Measurements from ENCODE around the gene ASIP. TPM values are rescaled to one million over a fixed set of nuclear protein-coding genes. Genes with fewer than 3 reads are reported as not detected.

Gene ASIP
- total RNA-seq, 1 donor from 2014 or later = not detected

DNA sequence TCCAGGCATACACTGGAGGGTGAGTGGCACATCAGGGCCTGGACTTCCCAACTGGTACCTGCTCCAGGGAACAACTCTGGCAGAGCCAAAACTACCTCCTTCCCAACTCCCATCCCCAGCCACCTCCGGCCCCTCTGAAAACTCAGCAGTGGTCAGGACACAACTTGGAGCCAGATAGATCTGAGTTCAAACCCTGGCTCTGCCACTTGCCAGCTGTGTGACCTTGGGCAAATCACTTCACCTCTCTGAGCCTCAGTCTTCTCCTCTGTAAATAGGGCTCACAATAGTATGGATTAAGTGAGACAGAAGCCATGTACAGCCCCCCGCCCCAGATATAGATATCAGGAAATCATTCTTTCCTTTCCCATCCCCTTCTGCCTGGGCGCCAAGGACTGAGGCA is 51.3 kb downstream of the ASIP start:
- H3K27me3 Mint-ChIP-seq (ENCODE audit: low read depth, unreplicated experiment) = no peaks in the 10 kb centered on the region
- Histone ChIP-seq H3K9me3 (ENCODE audit: insufficient read depth, low read depth, low read length) (no peaks in the 10 kb centered on the region), H3K27me3 (ENCODE audit: insufficient read depth, low read length) (no peaks in the 10 kb centered on the region), H4K20me1 (ENCODE audit: insufficient read depth, low read length) (peaks cover 48% of the 10 kb centered on the region), H3K9ac (ENCODE audit: low read length) (no peak overlapping the region), H3K79me2 (ENCODE audit: insufficient read depth, low read length) (peaks cover 20% of the 10 kb centered on the region), H3K36me3 (ENCODE audit: insufficient read depth, low read length) (peaks cover 6% of the 10 kb centered on the region), H2AFZ (ENCODE audit: low read depth, low read length) (no peak overlapping the region), H3K4me2 (ENCODE audit: low read length) (no peak overlapping the region), H3K4me3 (ENCODE audit: insufficient read depth, low read depth, low read length) (no peak overlapping the region), H3K4me1 (ENCODE audit: insufficient read depth, low read length) (no peaks in the 10 kb centered on the region), H3K27ac (ENCODE audit: low read depth, low read length) (no peak overlapping the region)
- FAIRE-seq (no peak), DNase-seq (ENCODE audit: low read depth) (no peak)
- H3K4me3 Mint-ChIP-seq (ENCODE audit: unreplicated experiment) = no peak overlapping the region
- no peak overlapping the region for H3K27ac Mint-ChIP-seq (ENCODE audit: unreplicated experiment)
- peaks cover 1% of the 10 kb centered on the region for H3K4me1 Mint-ChIP-seq (ENCODE audit: low read depth, unreplicated experiment)
- no peak for TF ChIP-seq EZH2 (IDR thresholded peaks at IDR 0.05; ENCODE audit: insufficient read depth, low read length)
- TF ChIP-seq, protein P1, sequence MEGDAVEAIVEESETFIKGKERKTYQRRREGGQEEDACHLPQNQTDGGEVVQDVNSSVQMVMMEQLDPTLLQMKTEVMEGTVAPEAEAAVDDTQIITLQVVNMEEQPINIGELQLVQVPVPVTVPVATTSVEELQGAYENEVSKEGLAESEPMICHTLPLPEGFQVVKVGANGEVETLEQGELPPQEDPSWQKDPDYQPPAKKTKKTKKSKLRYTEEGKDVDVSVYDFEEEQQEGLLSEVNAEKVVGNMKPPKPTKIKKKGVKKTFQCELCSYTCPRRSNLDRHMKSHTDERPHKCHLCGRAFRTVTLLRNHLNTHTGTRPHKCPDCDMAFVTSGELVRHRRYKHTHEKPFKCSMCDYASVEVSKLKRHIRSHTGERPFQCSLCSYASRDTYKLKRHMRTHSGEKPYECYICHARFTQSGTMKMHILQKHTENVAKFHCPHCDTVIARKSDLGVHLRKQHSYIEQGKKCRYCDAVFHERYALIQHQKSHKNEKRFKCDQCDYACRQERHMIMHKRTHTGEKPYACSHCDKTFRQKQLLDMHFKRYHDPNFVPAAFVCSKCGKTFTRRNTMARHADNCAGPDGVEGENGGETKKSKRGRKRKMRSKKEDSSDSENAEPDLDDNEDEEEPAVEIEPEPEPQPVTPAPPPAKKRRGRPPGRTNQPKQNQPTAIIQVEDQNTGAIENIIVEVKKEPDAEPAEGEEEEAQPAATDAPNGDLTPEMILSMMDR (IDR thresholded peaks at IDR 0.05; ENCODE audit: insufficient read depth, low read depth, low read length) = no peak
- peaks cover 52% of the 10 kb centered on the region for H3K36me3 Mint-ChIP-seq (ENCODE audit: low read depth, unreplicated experiment)
- no peaks in the 10 kb centered on the region for H3K9me3 Mint-ChIP-seq (ENCODE audit: unreplicated experiment)

- H3K27me3 ChIP-seq (ENCODE audit: insufficient read depth, low read length) = no peaks in the 10 kb centered on the region
- FAIRE-seq = no peak
Measured at GRCh38 chr20:34293119-34293518, 51.9 kb downstream of the ASIP start.

GRCh38 chr20:34293589-34293988 is 52.4 kb downstream of the ASIP start:
- peak overlapping the region; percentile 56 for H3K27ac Mint-ChIP-seq (ENCODE audit: unreplicated experiment)
- Histone ChIP-seq H3K27me3 (ENCODE audit: insufficient read depth, low read length) (no peaks in the 10 kb centered on the region), H3K4me3 (ENCODE audit: insufficient read depth, low read depth, low read length) (no peak overlapping the region), H3K4me2 (ENCODE audit: low read length) (no peak overlapping the region), H3K9me3 (ENCODE audit: insufficient read depth, low read depth, low read length) (no peaks in the 10 kb centered on the region), H3K36me3 (ENCODE audit: insufficient read depth, low read length) (peaks cover 5% of the 10 kb centered on the region), H4K20me1 (ENCODE audit: insufficient read depth, low read length) (peaks cover 50% of the 10 kb centered on the region), H3K79me2 (ENCODE audit: insufficient read depth, low read length) (peaks cover 23% of the 10 kb centered on the region), H3K27ac (ENCODE audit: low read depth, low read length) (no peak overlapping the region), H2AFZ (ENCODE audit: low read depth, low read length) (no peak overlapping the region), H3K9ac (ENCODE audit: low read length) (no peak overlapping the region), H3K4me1 (ENCODE audit: insufficient read depth, low read length) (no peaks in the 10 kb centered on the region)
- no peak for DNase-seq (ENCODE audit: low read depth)
- no peak overlapping the region for H3K4me3 Mint-ChIP-seq (ENCODE audit: unreplicated experiment)
- no peak for TF ChIP-seq EZH2 (IDR thresholded peaks at IDR 0.05; ENCODE audit: insufficient read depth, low read length)
- TF ChIP-seq, protein P1 (IDR thresholded peaks at IDR 0.05; ENCODE audit: insufficient read depth, low read depth, low read length) = no peak
- no peaks in the 10 kb centered on the region for H3K9me3 Mint-ChIP-seq (ENCODE audit: unreplicated experiment)
- no peaks in the 10 kb centered on the region for H3K27me3 Mint-ChIP-seq (ENCODE audit: low read depth, unreplicated experiment)
- H3K4me1 Mint-ChIP-seq (ENCODE audit: low read depth, unreplicated experiment) = peaks cover 1% of the 10 kb centered on the region
- FAIRE-seq = no peak
- H3K36me3 Mint-ChIP-seq (ENCODE audit: low read depth, unreplicated experiment) = peaks cover 52% of the 10 kb centered on the region

More at GRCh38 chr20:34293119-34293518, 51.9 kb downstream of the ASIP start:
- no peaks in the 10 kb centered on the region for H3K9me3 Mint-ChIP-seq (ENCODE audit: unreplicated experiment)
- peaks cover 23% of the 10 kb centered on the region for H3K79me2 ChIP-seq (ENCODE audit: insufficient read depth, low read length)
- no peak overlapping the region for H3K27ac ChIP-seq (ENCODE audit: low read depth, low read length)
- no peak overlapping the region for H3K9ac ChIP-seq (ENCODE audit: low read length)
- no peak overlapping the region for H3K4me3 Mint-ChIP-seq (ENCODE audit: unreplicated experiment)
- H2AFZ ChIP-seq (ENCODE audit: low read depth, low read length) = no peak overlapping the region
- TF ChIP-seq, protein P1 (IDR thresholded peaks at IDR 0.05; ENCODE audit: insufficient read depth, low read depth, low read length) = no peak
- no peak for TF ChIP-seq EZH2 (IDR thresholded peaks at IDR 0.05; ENCODE audit: insufficient read depth, low read length)
- peaks cover 1% of the 10 kb centered on the region for H3K4me1 Mint-ChIP-seq (ENCODE audit: low read depth, unreplicated experiment)
- DNase-seq (ENCODE audit: low read depth) = no peak
- no peak overlapping the region for H3K27ac Mint-ChIP-seq (ENCODE audit: unreplicated experiment)
- no peaks in the 10 kb centered on the region for H3K9me3 ChIP-seq (ENCODE audit: insufficient read depth, low read depth, low read length)
- H3K36me3 ChIP-seq (ENCODE audit: insufficient read depth, low read length) = peaks cover 6% of the 10 kb centered on the region
- H4K20me1 ChIP-seq (ENCODE audit: insufficient read depth, low read length) = peaks cover 50% of the 10 kb centered on the region
- no peak overlapping the region for H3K4me3 ChIP-seq (ENCODE audit: insufficient read depth, low read depth, low read length)
- H3K4me2 ChIP-seq (ENCODE audit: low read length) = no peak overlapping the region
- peaks cover 52% of the 10 kb centered on the region for H3K36me3 Mint-ChIP-seq (ENCODE audit: low read depth, unreplicated experiment)
- no peaks in the 10 kb centered on the region for H3K27me3 Mint-ChIP-seq (ENCODE audit: low read depth, unreplicated experiment)
- no peaks in the 10 kb centered on the region for H3K4me1 ChIP-seq (ENCODE audit: insufficient read depth, low read length)
